H9 (cell line): ENCODE measurements around the gene ASS1. TPM values are rescaled to one million over a fixed set of nuclear protein-coding genes. Genes with fewer than 3 reads are reported as not detected.

Experiments
- DNase-seq: peaks from one replicate; pipeline ENCODE4 v3.0.0-alpha.2; 2017
- H2AFZ ChIP-seq: one replicate; pipeline ENCODE4 v1.6.1; 2013; ENCODE audit warnings: mild to moderate bottlenecking, low read length, control low read depth, moderate library complexity
- H2AK5ac ChIP-seq: 2 replicates; pipeline ENCODE4 v1.6.1; 2013; ENCODE audit warnings: low read length, control low read depth, mixed read lengths; ENCODE audit not compliant: insufficient read length
- H2BK120ac ChIP-seq: one replicate; pipeline ENCODE4 v1.6.1; 2013; ENCODE audit warnings: low read depth, mild to moderate bottlenecking, low read length, control low read depth, inconsistent platforms; ENCODE audit not compliant: poor library complexity, severe bottlenecking
- H2BK12ac ChIP-seq: 2 replicates; pipeline ENCODE4 v1.6.1; 2013; ENCODE audit warnings: low read length, control low read depth, mixed read lengths, low read depth; ENCODE audit not compliant: insufficient read length
- H2BK15ac ChIP-seq: 2 replicates; pipeline ENCODE4 v1.6.1; 2013; ENCODE audit warnings: low read depth, low read length, control low read depth
- H2BK20ac ChIP-seq: one replicate; pipeline ENCODE4 v1.6.1; 2013; ENCODE audit warnings: low read depth, mild to moderate bottlenecking, low read length, control low read depth, inconsistent platforms; ENCODE audit not compliant: poor library complexity, severe bottlenecking
- H2BK5ac ChIP-seq: 2 replicates; pipeline ENCODE4 v1.6.1; 2013; ENCODE audit warnings: low read length, control low read depth, mixed read lengths; ENCODE audit not compliant: insufficient read length
- H3K14ac ChIP-seq: 2 replicates; pipeline ENCODE4 v1.6.1; 2013; ENCODE audit warnings: low read length, control low read depth; ENCODE audit not compliant: insufficient read depth
- H3K18ac ChIP-seq: 2 replicates; pipeline ENCODE4 v1.6.1; 2013; ENCODE audit warnings: low read depth, mild to moderate bottlenecking, mixed read lengths, low read length, control low read depth; ENCODE audit not compliant: insufficient read length
- H3K23ac ChIP-seq: 2 replicates; pipeline ENCODE4 v1.6.1; 2013; ENCODE audit warnings: low read length, control low read depth, mixed read lengths, low read depth; ENCODE audit not compliant: insufficient read length
- H3K23me2 ChIP-seq: 2 replicates; pipeline ENCODE4 v1.6.1; 2013; ENCODE audit warnings: low read depth, mild to moderate bottlenecking, mixed read lengths, low read length, control low read depth; ENCODE audit not compliant: insufficient read length, poor library complexity, severe bottlenecking
- H3K27ac ChIP-seq: 2 replicates; pipeline ENCODE4 v1.5.1; 2013; ENCODE audit warnings: low read length, control low read depth, mixed read lengths, low read depth; ENCODE audit not compliant: insufficient read length
- H3K27me3 ChIP-seq: 2 replicates; pipeline ENCODE4 v1.6.1; 2013; ENCODE audit warnings: low read length, control low read depth, inconsistent platforms; ENCODE audit not compliant: insufficient read depth
- H3K4ac ChIP-seq: 2 replicates; pipeline ENCODE4 v1.6.1; 2013; ENCODE audit warnings: low read depth, mild to moderate bottlenecking, control low read depth, inconsistent platforms, low read length, moderate library complexity
- H3K4me1 ChIP-seq: 2 replicates; pipeline ENCODE4 v1.6.1; 2013; ENCODE audit warnings: low read length, control low read depth, inconsistent platforms; ENCODE audit not compliant: insufficient read depth
- H3K4me2 ChIP-seq: 2 replicates; pipeline ENCODE4 v1.6.1; 2013; ENCODE audit warnings: low read length, control low read depth, mixed read lengths; ENCODE audit not compliant: insufficient read length, insufficient read depth
- H3K56ac ChIP-seq: 2 replicates; pipeline ENCODE4 v1.6.1; 2013; ENCODE audit warnings: low read depth, mild to moderate bottlenecking, mixed read lengths, low read length, control low read depth; ENCODE audit not compliant: insufficient read length
- H3K79me1 ChIP-seq: 2 replicates; pipeline ENCODE4 v1.6.1; 2013; ENCODE audit warnings: low read depth, mild to moderate bottlenecking, moderate library complexity, low read length, control low read depth, inconsistent platforms; ENCODE audit not compliant: insufficient read depth, poor library complexity, severe bottlenecking
- H3K79me2 ChIP-seq: 2 replicates; pipeline ENCODE4 v1.6.1; 2013; ENCODE audit warnings: low read length, control low read depth, inconsistent platforms; ENCODE audit not compliant: insufficient read depth
- H3K9ac ChIP-seq: 2 replicates; pipeline ENCODE4 v1.6.1; 2013; ENCODE audit warnings: low read length, control low read depth, mixed read lengths; ENCODE audit not compliant: insufficient read length; ENCODE audit errors: extremely low read depth
- H3K9me3 ChIP-seq: one replicate; pipeline ENCODE4 v1.6.1; 2013; ENCODE audit warnings: low read depth, low read length, inconsistent platforms; ENCODE audit not compliant: control insufficient read depth
- H3T11ph ChIP-seq: one replicate; pipeline ENCODE4 v1.6.1; 2013; ENCODE audit warnings: mild to moderate bottlenecking, low read length, control low read depth, inconsistent platforms
- H4K20me1 ChIP-seq: one replicate; pipeline ENCODE4 v1.6.1; 2013; ENCODE audit not compliant: control insufficient read depth, insufficient read length, insufficient read depth
- H4K5ac ChIP-seq: 2 replicates; pipeline ENCODE4 v1.6.1; 2013; ENCODE audit warnings: low read depth, mild to moderate bottlenecking, mixed read lengths, low read length, control low read depth; ENCODE audit not compliant: insufficient read length
- H4K8ac ChIP-seq: replicated peaks from 2 replicates; pipeline ENCODE4 v1.6.1; 2013; ENCODE audit warnings: low read length, control low read depth, mixed read lengths, low read depth; ENCODE audit not compliant: insufficient read length
- H4K91ac ChIP-seq: 2 replicates; pipeline ENCODE4 v1.6.1; 2013; ENCODE audit warnings: low read depth, mild to moderate bottlenecking, moderate library complexity, mixed read lengths, low read length, control low read depth; ENCODE audit not compliant: insufficient read length
- H3K27ac Mint-ChIP-seq, 3 experiments: 2 replicates in 2 of 3; 3 replicates in 1 of 3; pipeline ENCODE4 v1.8.0; 2020 to 2021; ENCODE audit warnings: mixed read lengths in 3 of 3, mild to moderate bottlenecking in 1 of 3, moderate library complexity in 1 of 3
- H3K27me3 Mint-ChIP-seq: 2 replicates; pipeline ENCODE4 v1.8.0; 2021; ENCODE audit warnings: low read depth, mild to moderate bottlenecking, moderate library complexity, mixed read lengths
- H3K36me3 Mint-ChIP-seq, 3 experiments: 2 replicates in 2 of 3; 3 replicates in 1 of 3; pipeline ENCODE4 v1.8.0; 2020 to 2021; ENCODE audit warnings: low read depth in 3 of 3, mixed read lengths in 3 of 3; ENCODE audit not compliant: insufficient read depth in 1 of 3
- H3K4me1 Mint-ChIP-seq, 2 experiments: 2 replicates each; pipeline ENCODE4 v1.8.0; 2020; ENCODE audit warnings: mixed read lengths in 2 of 2
- H3K4me3 Mint-ChIP-seq, 2 experiments: 2 replicates in 1 of 2; 3 replicates in 1 of 2; pipeline ENCODE4 v1.8.0; 2020 to 2021; ENCODE audit warnings: mild to moderate bottlenecking in 2 of 2, mixed read lengths in 2 of 2, moderate library complexity in 1 of 2
- H3K9me3 Mint-ChIP-seq, 2 experiments: 2 replicates in 1 of 2; 3 replicates in 1 of 2; pipeline ENCODE4 v1.8.0; 2020; ENCODE audit warnings: mild to moderate bottlenecking in 2 of 2, mixed read lengths in 2 of 2, moderate library complexity in 1 of 2
- WGBS: extraction: QIAGEN DNeasy Blood & Tissue Kit; methylation state at CpG from one replicate; pipeline ENCODE4 v1.1.7; 2013; ENCODE audit warnings: missing lambda C conversion rate, low lambda C conversion rate, mixed read lengths; ENCODE audit not compliant: insufficient read length; ENCODE audit errors: extremely low coverage; 5-methylcytosine and 5-hydroxymethylcytosine counted together
- total RNA-seq: library from RNA; stranded (reverse); gene quantifications from 2 replicates; pipeline ENCODE4 v1.2.1, GENCODE V29; 2021
- TF ChIP-seq, protein P1 (sequence below): fragments of 200-600 bp; sonication (generic); conservative IDR thresholded peaks from 3 replicates; pipeline ENCODE4 v1.8.0; 2021; ENCODE audit warnings: antibody characterized with exemption, mild to moderate bottlenecking

ASS1 gene
- total RNA-seq, 1 experiment from 2014 or later = 118 TPM

DNA sequence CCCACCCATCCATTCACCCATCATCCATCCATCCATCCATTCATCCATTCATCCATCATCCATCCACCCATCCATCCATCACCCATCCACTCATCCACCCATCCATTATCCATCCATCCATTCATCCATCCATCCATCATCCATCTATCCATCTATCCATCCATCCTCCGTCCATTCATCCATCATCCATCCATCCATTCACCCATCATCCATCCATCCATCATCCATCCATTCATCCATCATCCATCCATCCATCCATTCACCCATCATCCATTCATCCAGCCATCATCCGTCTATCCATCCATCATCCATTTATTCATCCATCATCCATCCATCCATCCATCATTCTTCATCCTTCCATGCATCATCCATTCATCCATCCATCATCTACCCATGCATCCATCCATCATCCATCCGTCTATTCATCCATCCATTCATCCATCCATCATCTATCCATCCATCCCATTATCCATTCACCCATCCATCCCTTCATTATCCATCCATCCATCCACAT is 10.1 kb downstream of the ASS1 start:
- Mint-ChIP-seq H3K4me3 (no peak overlapping the region), H3K4me1 (peaks cover 12 to 19% of the 10 kb centered on the region in 2 experiments; a peak in 3 of 4 replicates), H3K27me3 (no peaks in the 10 kb centered on the region; the same call in 1 of the 2 replicates), H3K9me3 (no peaks in the 10 kb centered on the region), H3K36me3 (peaks cover 5 to 14% (median 9%) of the 10 kb centered on the region in 3 experiments), H3K27ac (no peak overlapping the region)
- no peak overlapping the region for H2AFZ ChIP-seq
- no peak overlapping the region for H2BK5ac ChIP-seq
- no peak overlapping the region for H3K56ac ChIP-seq
- no peaks in the 10 kb centered on the region for H3K9me3 ChIP-seq
- TF ChIP-seq, protein P1, sequence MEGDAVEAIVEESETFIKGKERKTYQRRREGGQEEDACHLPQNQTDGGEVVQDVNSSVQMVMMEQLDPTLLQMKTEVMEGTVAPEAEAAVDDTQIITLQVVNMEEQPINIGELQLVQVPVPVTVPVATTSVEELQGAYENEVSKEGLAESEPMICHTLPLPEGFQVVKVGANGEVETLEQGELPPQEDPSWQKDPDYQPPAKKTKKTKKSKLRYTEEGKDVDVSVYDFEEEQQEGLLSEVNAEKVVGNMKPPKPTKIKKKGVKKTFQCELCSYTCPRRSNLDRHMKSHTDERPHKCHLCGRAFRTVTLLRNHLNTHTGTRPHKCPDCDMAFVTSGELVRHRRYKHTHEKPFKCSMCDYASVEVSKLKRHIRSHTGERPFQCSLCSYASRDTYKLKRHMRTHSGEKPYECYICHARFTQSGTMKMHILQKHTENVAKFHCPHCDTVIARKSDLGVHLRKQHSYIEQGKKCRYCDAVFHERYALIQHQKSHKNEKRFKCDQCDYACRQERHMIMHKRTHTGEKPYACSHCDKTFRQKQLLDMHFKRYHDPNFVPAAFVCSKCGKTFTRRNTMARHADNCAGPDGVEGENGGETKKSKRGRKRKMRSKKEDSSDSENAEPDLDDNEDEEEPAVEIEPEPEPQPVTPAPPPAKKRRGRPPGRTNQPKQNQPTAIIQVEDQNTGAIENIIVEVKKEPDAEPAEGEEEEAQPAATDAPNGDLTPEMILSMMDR = no peak
- no peak overlapping the region for H3K27ac ChIP-seq
- no peak overlapping the region for H2AK5ac ChIP-seq
- no peak for DNase-seq
- no peaks in the 10 kb centered on the region for H3K23me2 ChIP-seq
- H3K14ac ChIP-seq = no peak overlapping the region
- no peak overlapping the region for H3K4me2 ChIP-seq
- H4K8ac ChIP-seq = no peak overlapping the region
- H4K5ac ChIP-seq = no peak overlapping the region
- H2BK15ac ChIP-seq = no peak overlapping the region
- no peak overlapping the region for H4K91ac ChIP-seq
- no peak overlapping the region for H3K18ac ChIP-seq
- H3K4ac ChIP-seq = no peak overlapping the region
- no peak overlapping the region for H3K23ac ChIP-seq
- H4K20me1 ChIP-seq = no peaks in the 10 kb centered on the region
- H3K4me1 ChIP-seq = no peaks in the 10 kb centered on the region; the same call in 1 of the 2 replicates
- H3K27me3 ChIP-seq = no peaks in the 10 kb centered on the region
- 100% methylated on average over 1 of the region's 3 CpGs for WGBS
- H2BK20ac ChIP-seq = no peak overlapping the region
- no peak overlapping the region for H2BK12ac ChIP-seq
- no peaks in the 10 kb centered on the region for H3K79me1 ChIP-seq
- no peak overlapping the region for H2BK120ac ChIP-seq
- no peak overlapping the region for H3K9ac ChIP-seq
- H3K79me2 ChIP-seq = no peaks in the 10 kb centered on the region
- no peak overlapping the region for H3T11ph ChIP-seq
